DMS53 treated with DMSO at 0.1 percent for 48 hours (cell line): ENCODE results near the gene DDX54.
A peak's percentile ranks its signal among the peaks of the same experiment; 100 is the strongest.
"Not testable (repeated sequence)": the region's sequence is repeated elsewhere in the genome, so short reads cannot be mapped to it uniquely, and the experiment has no call there.

Experiments used
- DNase-seq: peaks from one replicate; lab custom pipeline; 2025; ENCODE audit not compliant: unreplicated experiment; lab: John Stamatoyannopoulos, UW

DDX54 gene

GRCh38 chr12:113129664-113130456 lies 55.4 kb downstream of the DDX54 start:
- DNase-seq = no peak

- DNase-seq = no peak
Measured at GRCh38 chr12:113128802-113129663, 56.2 kb downstream of the DDX54 start.

- peak; percentile 47 for DNase-seq
Measured at GRCh38 chr12:113127791-113128199, 57.5 kb downstream of the DDX54 start.

- DNase-seq = peak; percentile 43
Measured at GRCh38 chr12:113120670-113121370, 64.5 kb downstream of the DDX54 start.

GRCh38 chr12:113119980-113120669 lies 65.2 kb downstream of the DDX54 start:
- no peak for DNase-seq

GRCh38 chr12:113118142-113118541 lies 67.1 kb downstream of the DDX54 start:
- no peak for DNase-seq

GRCh38 chr12:113117684-113118083 lies 67.6 kb downstream of the DDX54 start:
- not testable (repeated sequence) for DNase-seq

- no peak for DNase-seq
Measured at GRCh38 chr12:113116875-113117274, 68.4 kb downstream of the DDX54 start.

GRCh38 chr12:113115455-113116126 lies 69.7 kb downstream of the DDX54 start:
- peak; percentile 45 for DNase-seq

GRCh38 chr12:113114447-113115178 lies 70.7 kb downstream of the DDX54 start:
- no peak for DNase-seq

GRCh38 chr12:113113397-113113796 lies 71.9 kb downstream of the DDX54 start:
- no peak for DNase-seq

GRCh38 chr12:113112043-113112899 lies 73.0 kb downstream of the DDX54 start:
- no peak for DNase-seq

GRCh38 chr12:113111247-113111646 lies 74.0 kb downstream of the DDX54 start:
- DNase-seq = no peak

- no peak for DNase-seq
Measured at GRCh38 chr12:113109872-113110599, 75.2 kb downstream of the DDX54 start.

GRCh38 chr12:113109360-113109759 lies 75.9 kb downstream of the DDX54 start:
- DNase-seq = no peak

- no peak for DNase-seq
Measured at GRCh38 chr12:113108308-113108707, 77.0 kb downstream of the DDX54 start.
